CD4-positive, alpha-beta memory T cell (primary cell): ENCODE data around the gene GMDS. TPM values are rescaled to one million over a fixed set of nuclear protein-coding genes. Genes with fewer than 3 reads are reported as not detected.

Experiments
- CTCF ChIA-PET: fragments of 350-600 bp; sonication (Branson Sonifier 250); formaldehyde crosslinking; loops from one replicate; lab custom pipeline; 2021; ENCODE audit warnings: inconsistent platforms; ENCODE audit not compliant: partially characterized antibody; lab: Charles Lee
- POLR2A ChIA-PET: fragments of 350-600 bp; sonication (Branson Sonifier 250); formaldehyde crosslinking; loops from one replicate; lab custom pipeline; 2021; ENCODE audit not compliant: partially characterized antibody; lab: Charles Lee
- DNase-seq, 5 donors: peaks; one replicate each; pipeline versions ENCODE4 v3.0.0 to v3.0.0-alpha.2; 2020 to 2022; ENCODE audit warnings: mixed read lengths in 1 of 5
- H3K27ac ChIP-seq: one replicate; pipeline ENCODE4 v1.7.0; 2013; ENCODE audit warnings: low read depth, low read length
- H3K27me3 ChIP-seq: 2 replicates; pipeline ENCODE4 v1.7.0; 2013; ENCODE audit warnings: mild to moderate bottlenecking, low read length, moderate library complexity; ENCODE audit not compliant: insufficient read depth
- H3K36me3 ChIP-seq: 2 replicates; pipeline ENCODE4 v1.7.0; 2013; ENCODE audit warnings: mild to moderate bottlenecking, low read length, moderate library complexity; ENCODE audit not compliant: insufficient read depth
- H3K4me1 ChIP-seq: 2 replicates; pipeline ENCODE4 v1.7.0; 2013; ENCODE audit warnings: mild to moderate bottlenecking, low read length, moderate library complexity; ENCODE audit not compliant: insufficient read depth
- H3K4me3 ChIP-seq, 2 donors: one replicate each; pipeline ENCODE4 v1.7.0; 2013; ENCODE audit warnings: low read length in 2 of 2, mild to moderate bottlenecking in 1 of 2
- H3K9me3 ChIP-seq, 2 donors: one replicate each; pipeline ENCODE4 v1.7.0; 2013; ENCODE audit warnings: low read length in 2 of 2, control low read depth in 1 of 2; ENCODE audit not compliant: control insufficient read depth in 1 of 2
- H3K27ac Mint-ChIP-seq, 7 donors: one replicate each; pipeline ENCODE4 v1.8.0; 2020 to 2021; ENCODE audit warnings: mixed read lengths in 7 of 7, mild to moderate bottlenecking in 6 of 7, inconsistent platforms in 3 of 7, moderate library complexity in 3 of 7
- H3K27me3 Mint-ChIP-seq, 2 donors: one replicate each; pipeline ENCODE4 v1.8.0; 2020 to 2021; ENCODE audit warnings: mixed read lengths in 2 of 2
- H3K36me3 Mint-ChIP-seq, 2 donors: one replicate each; pipeline ENCODE4 v1.8.0; 2020 to 2021; ENCODE audit warnings: mixed read lengths in 2 of 2, inconsistent platforms in 1 of 2, mild to moderate bottlenecking in 1 of 2
- H3K4me1 Mint-ChIP-seq, 4 donors: one replicate each; pipeline ENCODE4 v1.8.0; 2020 to 2021; ENCODE audit warnings: mixed read lengths in 4 of 4, mild to moderate bottlenecking in 1 of 4
- H3K4me3 Mint-ChIP-seq, 8 donors: one replicate each; pipeline ENCODE4 v1.8.0; 2020 to 2021; ENCODE audit warnings: mixed read lengths in 8 of 8, mild to moderate bottlenecking in 7 of 8, moderate library complexity in 6 of 8, inconsistent platforms in 3 of 8
- H3K9me3 Mint-ChIP-seq, 8 donors: one replicate each; pipeline ENCODE4 v1.8.0; 2020 to 2021; ENCODE audit warnings: mixed read lengths in 8 of 8, mild to moderate bottlenecking in 5 of 8, inconsistent platforms in 3 of 8, moderate library complexity in 1 of 8
- intact Hi-C: fragments of 100-400 bp; cut with micrococcal nuclease; formaldehyde crosslinking; loops from one replicate; pipeline ENCODE4 v1.15.1; 2023
- polyA plus RNA-seq, 2 donors: library from polyadenylated mRNA; unstranded; fragments of 300-500 nt; fragmentation: Illumina TruSeq; gene quantifications; one replicate each; pipeline ENCODE4 v1.2.3, GENCODE V29; 2021
- total RNA-seq, 2 experiments: library from RNA; stranded (reverse); gene quantifications; one replicate each; pipeline ENCODE4 v1.2.3, GENCODE V29; 2021

GMDS gene
- total and polyA plus RNA-seq, 4 experiments from 2014 or later = 12.1 to 24.0 (median 15.2) TPM

GRCh38 chr6:1745814-1746213 is 499.6 kb downstream of the GMDS start:
- Mint-ChIP-seq H3K27ac (no peak overlapping the region), H3K4me3 (no peak overlapping the region), H3K27me3 (no peaks in the 10 kb centered on the region), H3K9me3 (peaks cover 0 to 2% (median 0%) of the 10 kb centered on the region in 8 donors), H3K36me3 (peaks cover 2 to 9% of the 10 kb centered on the region in 2 donors), H3K4me1 (no peaks in the 10 kb centered on the region)
- Histone ChIP-seq H3K4me1 (no peaks in the 10 kb centered on the region), H3K9me3 (no peaks in the 10 kb centered on the region), H3K4me3 (no peak overlapping the region), H3K27me3 (no peaks in the 10 kb centered on the region), H3K27ac (no peak overlapping the region), H3K36me3 (no peaks in the 10 kb centered on the region)
- DNase-seq = no peak
- POLR2A ChIA-PET = no interaction called here
- CTCF ChIA-PET = no interaction called here
- intact Hi-C loops = no loop called here

GRCh38 chr6:1744543-1744942 is 500.9 kb downstream of the GMDS start:
- Histone ChIP-seq H3K4me1 (no peaks in the 10 kb centered on the region), H3K36me3 (no peaks in the 10 kb centered on the region), H3K9me3 (no peaks in the 10 kb centered on the region), H3K4me3 (no peak overlapping the region), H3K27me3 (no peaks in the 10 kb centered on the region), H3K27ac (no peak overlapping the region)
- no peak overlapping the region for H3K4me3 Mint-ChIP-seq
- H3K9me3 Mint-ChIP-seq = no peaks in the 10 kb centered on the region
- ChIA-PET POLR2A (no interaction called here), CTCF (no interaction called here)
- no peak for DNase-seq
- peaks cover 2 to 9% of the 10 kb centered on the region in 2 donors for H3K36me3 Mint-ChIP-seq
- no peaks in the 10 kb centered on the region for H3K4me1 Mint-ChIP-seq
- H3K27ac Mint-ChIP-seq = no peak overlapping the region
- H3K27me3 Mint-ChIP-seq = no peaks in the 10 kb centered on the region
- intact Hi-C loops = no loop called here

DNA sequence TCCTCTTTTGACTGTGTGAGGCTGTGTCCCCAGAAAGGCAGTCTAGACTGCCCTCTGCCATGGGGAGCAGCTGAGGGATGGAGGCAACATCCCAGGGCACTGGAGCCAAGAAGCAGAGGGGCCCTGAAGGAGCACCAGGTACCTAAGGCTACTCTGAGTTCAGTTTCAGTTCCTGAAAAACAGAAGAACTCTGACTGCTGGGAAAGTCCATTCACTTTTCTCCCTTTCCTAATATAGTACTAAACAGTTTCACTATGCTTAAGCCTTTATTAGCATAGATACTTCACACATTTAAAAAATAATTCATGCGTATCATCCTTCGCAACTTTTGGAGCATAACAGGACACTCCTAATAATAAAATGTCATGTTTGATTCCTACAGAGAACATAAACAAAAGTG is 505.7 kb downstream of the GMDS start:
- Mint-ChIP-seq H3K4me3 (no peak overlapping the region), H3K27me3 (no peaks in the 10 kb centered on the region), H3K9me3 (no peaks in the 10 kb centered on the region), H3K4me1 (no peaks in the 10 kb centered on the region), H3K36me3 (peaks cover 2 to 12% of the 10 kb centered on the region in 2 donors), H3K27ac (no peak overlapping the region)
- intact Hi-C loops = no loop called here
- ChIA-PET CTCF (no interaction called here), POLR2A (no interaction called here)
- Histone ChIP-seq H3K9me3 (no peaks in the 10 kb centered on the region), H3K27ac (no peak overlapping the region), H3K27me3 (no peaks in the 10 kb centered on the region), H3K36me3 (no peaks in the 10 kb centered on the region), H3K4me3 (no peak overlapping the region), H3K4me1 (no peaks in the 10 kb centered on the region)
- no peak for DNase-seq

DNA sequence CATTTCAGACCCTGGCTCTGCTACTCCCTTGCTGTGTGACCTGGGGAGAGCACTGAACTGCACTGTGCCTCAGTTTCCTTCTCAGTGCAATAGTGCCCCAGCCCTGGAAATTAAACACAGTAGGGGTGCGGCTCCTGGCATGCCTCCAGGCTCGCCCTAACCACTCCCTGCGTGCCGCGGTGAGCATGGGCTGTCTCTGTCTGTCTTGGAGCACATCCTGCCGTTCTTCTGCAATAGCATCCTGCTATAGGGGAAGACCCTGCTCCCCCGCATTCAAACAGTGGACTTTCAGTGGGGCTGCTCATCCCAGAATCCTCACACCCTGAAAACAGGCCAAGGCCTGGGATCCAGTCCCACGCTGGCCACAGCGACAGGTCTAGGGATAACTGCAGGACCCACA is 506.2 kb downstream of the GMDS start:
- H3K4me1 ChIP-seq = no peaks in the 10 kb centered on the region
- no peak for DNase-seq
- no peaks in the 10 kb centered on the region for H3K9me3 ChIP-seq
- no peaks in the 10 kb centered on the region for H3K27me3 ChIP-seq
- peaks cover 2 to 10% of the 10 kb centered on the region in 2 donors for H3K36me3 Mint-ChIP-seq
- POLR2A ChIA-PET = no interaction called here
- H3K9me3 Mint-ChIP-seq = no peaks in the 10 kb centered on the region
- H3K27ac ChIP-seq = no peak overlapping the region
- H3K4me3 Mint-ChIP-seq = no peak overlapping the region
- no peaks in the 10 kb centered on the region for H3K4me1 Mint-ChIP-seq
- no peak overlapping the region for H3K27ac Mint-ChIP-seq
- CTCF ChIA-PET = no interaction called here
- no peaks in the 10 kb centered on the region for H3K36me3 ChIP-seq
- intact Hi-C loops = no loop called here
- H3K27me3 Mint-ChIP-seq = no peaks in the 10 kb centered on the region
- no peak overlapping the region for H3K4me3 ChIP-seq

GRCh38 chr6:1738558-1739081 is 506.8 kb downstream of the GMDS start:
- POLR2A ChIA-PET = no interaction called here
- Histone ChIP-seq H3K36me3 (no peaks in the 10 kb centered on the region), H3K9me3 (no peaks in the 10 kb centered on the region), H3K4me3 (no peak overlapping the region), H3K27ac (no peak overlapping the region), H3K4me1 (no peaks in the 10 kb centered on the region), H3K27me3 (no peaks in the 10 kb centered on the region)
- Mint-ChIP-seq H3K4me3 (no peak overlapping the region), H3K4me1 (no peaks in the 10 kb centered on the region), H3K27me3 (no peaks in the 10 kb centered on the region), H3K9me3 (no peaks in the 10 kb centered on the region), H3K36me3 (peaks cover 2 to 9% of the 10 kb centered on the region in 2 donors), H3K27ac (no peak overlapping the region)
- no peak for DNase-seq
- CTCF ChIA-PET = no interaction called here
- intact Hi-C loops = no loop called here

DNA sequence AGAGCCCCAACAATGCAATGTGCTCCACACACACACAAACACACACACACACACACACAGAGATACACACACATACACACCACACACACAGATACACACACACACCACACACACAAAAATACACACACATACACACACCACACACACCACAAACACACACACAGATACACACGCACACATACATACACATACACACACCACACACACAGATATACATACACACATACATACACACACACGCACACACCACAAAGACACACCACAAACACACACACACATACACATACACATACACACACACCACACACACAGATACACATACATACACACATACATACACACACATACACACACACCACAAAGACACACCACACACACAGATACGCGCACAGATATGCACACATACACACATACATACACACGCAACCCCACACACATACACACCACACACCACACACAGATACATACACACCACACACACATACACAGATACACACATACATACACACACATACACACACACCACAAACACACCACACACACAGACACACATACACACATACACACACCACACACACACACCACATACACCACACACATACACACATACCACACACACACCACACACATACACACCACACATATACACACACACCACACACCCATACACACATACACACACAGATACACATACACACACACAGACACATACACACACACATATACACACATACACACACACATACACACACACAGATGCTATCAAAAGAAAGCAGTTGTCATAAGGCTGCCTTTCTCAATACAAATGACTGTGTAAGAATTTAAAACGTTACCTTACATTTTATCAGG is 507.7 kb downstream of the GMDS start:
- H3K27me3 Mint-ChIP-seq = no peaks in the 10 kb centered on the region
- DNase-seq = no peak
- no peak overlapping the region for H3K27ac Mint-ChIP-seq
- H3K9me3 Mint-ChIP-seq = no peaks in the 10 kb centered on the region
- no peaks in the 10 kb centered on the region for H3K9me3 ChIP-seq
- H3K4me1 ChIP-seq = no peaks in the 10 kb centered on the region
- ChIA-PET CTCF (no interaction called here), POLR2A (no interaction called here)
- H3K4me3 ChIP-seq = no peak overlapping the region
- H3K27ac ChIP-seq = no peak overlapping the region
- intact Hi-C loops = no loop called here
- H3K36me3 Mint-ChIP-seq = peaks cover 2 to 13% of the 10 kb centered on the region in 2 donors
- no peaks in the 10 kb centered on the region for H3K36me3 ChIP-seq
- H3K4me3 Mint-ChIP-seq = no peak overlapping the region
- H3K27me3 ChIP-seq = no peaks in the 10 kb centered on the region
- H3K4me1 Mint-ChIP-seq = no peaks in the 10 kb centered on the region

GRCh38 chr6:1736346-1737105 is 508.9 kb downstream of the GMDS start:
- Histone ChIP-seq H3K27ac (no peak overlapping the region), H3K9me3 (no peaks in the 10 kb centered on the region), H3K36me3 (no peaks in the 10 kb centered on the region), H3K27me3 (no peaks in the 10 kb centered on the region), H3K4me3 (no peak overlapping the region), H3K4me1 (no peaks in the 10 kb centered on the region)
- no peak overlapping the region for H3K27ac Mint-ChIP-seq
- CTCF ChIA-PET = no interaction called here
- POLR2A ChIA-PET = no interaction called here
- no peak overlapping the region for H3K4me3 Mint-ChIP-seq
- no peak for DNase-seq
- no peaks in the 10 kb centered on the region for H3K27me3 Mint-ChIP-seq
- peaks cover 0 to 17% of the 10 kb centered on the region in 2 donors for H3K36me3 Mint-ChIP-seq
- no peaks in the 10 kb centered on the region for H3K9me3 Mint-ChIP-seq
- H3K4me1 Mint-ChIP-seq = no peaks in the 10 kb centered on the region
- intact Hi-C loops = no loop called here
